ENCODE data around the gene SPOCD1.
A peak's percentile ranks its signal among the peaks of the same experiment; 100 is the strongest.

The SPOCD1 gene

GRCh38 chr1:31792541-31792940 lies 23.3 kb downstream of the SPOCD1 start:
- DNase-seq (ENCODE audit: low read depth): no peak
- H3K4me3 ChIP-seq (ENCODE audit: low read length): no peak overlapping the region
- TF ChIP-seq, protein P1, sequence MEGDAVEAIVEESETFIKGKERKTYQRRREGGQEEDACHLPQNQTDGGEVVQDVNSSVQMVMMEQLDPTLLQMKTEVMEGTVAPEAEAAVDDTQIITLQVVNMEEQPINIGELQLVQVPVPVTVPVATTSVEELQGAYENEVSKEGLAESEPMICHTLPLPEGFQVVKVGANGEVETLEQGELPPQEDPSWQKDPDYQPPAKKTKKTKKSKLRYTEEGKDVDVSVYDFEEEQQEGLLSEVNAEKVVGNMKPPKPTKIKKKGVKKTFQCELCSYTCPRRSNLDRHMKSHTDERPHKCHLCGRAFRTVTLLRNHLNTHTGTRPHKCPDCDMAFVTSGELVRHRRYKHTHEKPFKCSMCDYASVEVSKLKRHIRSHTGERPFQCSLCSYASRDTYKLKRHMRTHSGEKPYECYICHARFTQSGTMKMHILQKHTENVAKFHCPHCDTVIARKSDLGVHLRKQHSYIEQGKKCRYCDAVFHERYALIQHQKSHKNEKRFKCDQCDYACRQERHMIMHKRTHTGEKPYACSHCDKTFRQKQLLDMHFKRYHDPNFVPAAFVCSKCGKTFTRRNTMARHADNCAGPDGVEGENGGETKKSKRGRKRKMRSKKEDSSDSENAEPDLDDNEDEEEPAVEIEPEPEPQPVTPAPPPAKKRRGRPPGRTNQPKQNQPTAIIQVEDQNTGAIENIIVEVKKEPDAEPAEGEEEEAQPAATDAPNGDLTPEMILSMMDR (conservative IDR thresholded peaks at IDR 0.05; ENCODE audit: low read depth, low read length): no peak

DNA sequence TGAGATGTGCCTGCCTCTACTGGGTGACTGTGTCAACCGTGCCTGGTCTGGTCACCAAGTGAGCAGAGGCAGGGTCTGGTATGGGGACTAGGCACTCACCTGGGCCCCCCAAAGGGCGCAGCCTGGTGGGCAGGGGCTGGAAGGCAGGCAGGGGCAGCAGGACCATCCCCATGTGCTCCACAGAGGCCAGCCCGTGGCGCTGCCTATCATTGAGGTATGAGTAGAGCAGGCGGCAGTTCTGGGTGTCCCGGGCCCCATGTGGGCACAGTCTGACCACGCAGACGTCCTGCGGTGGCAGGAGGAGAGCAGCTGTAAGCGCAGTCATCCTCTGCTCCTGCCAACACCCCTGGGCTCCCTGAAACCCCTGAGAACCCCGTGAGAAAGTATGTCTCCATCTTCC lies 23.7 kb downstream of the SPOCD1 start:
- no peak overlapping the region for H3K4me3 ChIP-seq (ENCODE audit: low read length)
- DNase-seq (ENCODE audit: low read depth): no peak
- TF ChIP-seq, protein P1 (conservative IDR thresholded peaks at IDR 0.05; ENCODE audit: low read depth, low read length): no peak

- no peak for DNase-seq (ENCODE audit: low read depth)
- H3K4me3 ChIP-seq (ENCODE audit: low read length): no peak overlapping the region
- TF ChIP-seq, protein P1 (conservative IDR thresholded peaks at IDR 0.05; ENCODE audit: low read depth, low read length): no peak
Measured at GRCh38 chr1:31791131-31791858, 24.5 kb downstream of the SPOCD1 start.

GRCh38 chr1:31790641-31791091 lies 25.2 kb downstream of the SPOCD1 start:
- H3K4me3 ChIP-seq (ENCODE audit: low read length): no peak overlapping the region
- TF ChIP-seq, protein P1 (conservative IDR thresholded peaks at IDR 0.05; ENCODE audit: low read depth, low read length): no peak
- no peak for DNase-seq (ENCODE audit: low read depth)

GRCh38 chr1:31790140-31790539 lies 25.7 kb downstream of the SPOCD1 start:
- no peak overlapping the region for H3K4me3 ChIP-seq (ENCODE audit: low read length)
- TF ChIP-seq, protein P1 (conservative IDR thresholded peaks at IDR 0.05; ENCODE audit: low read depth, low read length): no peak
- no peak for DNase-seq (ENCODE audit: low read depth)

DNA sequence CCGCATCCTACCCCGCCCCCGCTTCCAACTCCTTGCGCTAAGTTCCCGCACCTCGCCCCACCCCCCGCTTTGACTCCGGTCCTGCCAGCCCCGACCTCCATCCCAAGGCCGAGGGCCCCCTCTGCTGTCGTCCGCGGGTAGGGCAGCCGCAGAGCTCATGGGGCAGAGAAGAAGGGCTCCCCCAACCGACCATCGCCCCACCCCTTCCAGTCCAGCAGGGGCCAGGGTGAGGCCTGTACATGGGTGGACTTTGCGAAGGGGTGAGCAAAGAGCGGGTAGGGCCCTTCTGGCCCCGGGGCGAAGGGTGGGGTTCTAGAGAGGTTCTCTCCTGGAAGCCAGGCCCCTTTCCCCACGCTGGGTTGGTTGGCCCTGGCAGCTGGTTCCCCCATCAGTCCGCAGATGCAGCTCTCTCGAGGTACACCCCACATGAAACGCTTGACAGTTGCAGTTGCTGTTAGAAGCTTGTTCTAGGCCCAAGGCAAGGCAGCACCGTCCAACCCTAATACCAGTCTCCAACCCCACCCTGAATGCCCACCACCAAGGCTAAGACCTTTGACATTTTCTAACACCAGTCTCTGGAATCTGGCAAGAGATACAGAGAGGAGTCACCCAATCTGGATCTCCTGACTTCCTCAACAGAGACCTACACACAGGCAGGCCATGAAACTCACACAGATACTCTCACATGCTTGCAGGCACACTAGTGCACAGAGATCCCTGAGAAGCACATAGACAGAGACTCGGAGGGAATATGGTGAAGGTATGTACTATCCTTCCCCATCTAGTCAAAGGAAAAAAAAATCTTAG lies 26.4 kb downstream of the SPOCD1 start:
- TF ChIP-seq, protein P1 (conservative IDR thresholded peaks at IDR 0.05; ENCODE audit: low read depth, low read length): peak; percentile 89
- H3K4me3 ChIP-seq (ENCODE audit: low read length): peak overlapping the region; percentile 76
- DNase-seq (ENCODE audit: low read depth): no peak

All from retinal pigment epithelial cell (primary cell).